Hepatocyte (in vitro differentiated cells): ENCODE results near the gene CEBPG. TPM values are rescaled to one million over a fixed set of nuclear protein-coding genes. Genes with fewer than 3 reads are reported as not detected.

Source experiments
- DNase-seq: peaks from one replicate; pipeline ENCODE4 v3.0.0-alpha.2; 2016; ENCODE audit warnings: low spot score
- H2AFZ ChIP-seq: fragments of 200-600 bp; sonication (generic); 2 replicates; pipeline ENCODE4 v1.6.0; 2016; ENCODE audit warnings: antibody characterized with exemption, mild to moderate bottlenecking
- H3K27ac ChIP-seq: fragments of 200-600 bp; sonication (generic); 2 replicates; pipeline ENCODE4 v1.5.1; 2016; ENCODE audit warnings: mild to moderate bottlenecking
- H3K27me3 ChIP-seq: fragments of 200-600 bp; sonication (generic); 2 replicates; pipeline ENCODE4 v1.6.1; 2016
- H3K36me3 ChIP-seq: fragments of 200-600 bp; sonication (generic); replicated peaks from 2 replicates; pipeline ENCODE4 v1.5.1; 2016; ENCODE audit warnings: low read depth; ENCODE audit not compliant: insufficient read depth
- H3K4me1 ChIP-seq: fragments of 200-600 bp; sonication (generic); 2 replicates; pipeline ENCODE4 v1.5.1; 2016; ENCODE audit warnings: mild to moderate bottlenecking, moderate library complexity; ENCODE audit not compliant: insufficient read depth
- H3K4me2 ChIP-seq: fragments of 200-600 bp; sonication (generic); 2 replicates; pipeline ENCODE4 v1.6.0; 2016
- H3K4me3 ChIP-seq: fragments of 200-600 bp; sonication (generic); 2 replicates; pipeline ENCODE4 v1.5.1; 2016; ENCODE audit warnings: mild to moderate bottlenecking
- H3K79me2 ChIP-seq: fragments of 200-600 bp; sonication (generic); 2 replicates; pipeline ENCODE4 v1.6.0; 2017; ENCODE audit warnings: mild to moderate bottlenecking
- H3K9me2 ChIP-seq: fragments of 200-600 bp; sonication (generic); replicated peaks from 2 replicates; pipeline ENCODE4 v1.6.0; 2017; ENCODE audit warnings: mild to moderate bottlenecking; ENCODE audit not compliant: insufficient read depth
- H3K9me3 ChIP-seq: fragments of 200-600 bp; sonication (generic); 2 replicates; pipeline ENCODE4 v1.5.1; 2016; ENCODE audit warnings: low read depth, mild to moderate bottlenecking
- H4K20me1 ChIP-seq: fragments of 200-600 bp; sonication (generic); 2 replicates; pipeline ENCODE4 v1.6.0; 2016; ENCODE audit warnings: mild to moderate bottlenecking; ENCODE audit not compliant: insufficient read depth, poor library complexity, severe bottlenecking
- CTCF ChIP-seq: fragments of 200-600 bp; sonication (generic); IDR thresholded peaks from 2 replicates; pipeline ENCODE4 v1.5.1; 2016; ENCODE audit warnings: antibody characterized with exemption, mild to moderate bottlenecking; ENCODE audit not compliant: poor library complexity
- EZH2 ChIP-seq: fragments of 200-600 bp; sonication (generic); IDR thresholded peaks from 2 replicates; pipeline ENCODE4 v1.6.1; 2016; ENCODE audit warnings: antibody characterized with exemption, mild to moderate bottlenecking, borderline replicate concordance
- EZH2phosphoT487 ChIP-seq: fragments of 200-600 bp; sonication (generic); IDR thresholded peaks from one replicate; pipeline ENCODE4 v1.6.1; 2018; ENCODE audit warnings: antibody characterized with exemption, mild to moderate bottlenecking, low read depth, moderate library complexity; ENCODE audit not compliant: unreplicated experiment, severe bottlenecking
- WGBS: methylation state at CpG from one replicate; pipeline ENCODE4 v1.1.6; 2016; ENCODE audit warnings: low lambda C conversion rate; ENCODE audit errors: missing lambda C conversion rate; 5-methylcytosine and 5-hydroxymethylcytosine counted together
- polyA plus RNA-seq: library from polyadenylated mRNA; unstranded; fragments of >200 nt; fragmentation: Nextera tagmentation; extraction: Ambion mirVana; gene quantifications from 2 replicates; pipeline ENCODE4 v1.2.1, GENCODE V29; 2016
- total RNA-seq: library from RNA; depleted of rRNA; stranded (reverse); fragments of >200 nt; gene quantifications from 2 replicates; pipeline ENCODE4 v1.2.3, GENCODE V29; 2014

The CEBPG gene
- total and polyA plus RNA-seq, 2 experiments from 2014 or later: 33.1 to 69.5 TPM

GRCh38 chr19:33343859-33344572, 29.5 kb upstream of the CEBPG start:
- Histone ChIP-seq H3K9me3 (no peaks in the 10 kb centered on the region), H4K20me1 (no peaks in the 10 kb centered on the region), H3K4me1 (no peaks in the 10 kb centered on the region), H3K27ac (no peak overlapping the region), H3K27me3 (peaks cover 4% of the 10 kb centered on the region), H3K36me3 (no peaks in the 10 kb centered on the region), H3K4me2 (no peak overlapping the region), H3K4me3 (no peak overlapping the region), H2AFZ (no peak overlapping the region), H3K9me2 (no peaks in the 10 kb centered on the region), H3K79me2 (no peaks in the 10 kb centered on the region)
- no peak for TF ChIP-seq EZH2
- TF ChIP-seq EZH2phosphoT487: no peak
- no peak for TF ChIP-seq CTCF
- 40% methylated on average over 12 of the region's 12 CpGs for WGBS
- no peak for DNase-seq

- WGBS: 65% methylated on average over 4 of the region's 4 CpGs
- TF ChIP-seq CTCF (no peak), EZH2 (no peak), EZH2phosphoT487 (no peak)
These were observed 29.0 kb upstream of the CEBPG start for GRCh38 chr19:33344573-33344925.

GRCh38 chr19:33345163-33345562, 28.3 kb upstream of the CEBPG start:
- Histone ChIP-seq H2AFZ (no peak overlapping the region), H3K36me3 (no peaks in the 10 kb centered on the region), H3K27me3 (peaks cover 4% of the 10 kb centered on the region), H3K9me3 (no peaks in the 10 kb centered on the region), H3K4me1 (no peaks in the 10 kb centered on the region), H3K79me2 (no peaks in the 10 kb centered on the region), H3K4me3 (no peak overlapping the region), H3K4me2 (no peak overlapping the region), H3K27ac (no peak overlapping the region), H4K20me1 (no peaks in the 10 kb centered on the region), H3K9me2 (no peaks in the 10 kb centered on the region)
- WGBS: 92% methylated on average over 6 of the region's 6 CpGs
- no peak for TF ChIP-seq CTCF
- TF ChIP-seq EZH2: no peak
- TF ChIP-seq EZH2phosphoT487: no peak
- no peak for DNase-seq

More at GRCh38 chr19:33344573-33344925, 29.0 kb upstream of the CEBPG start:
- H3K4me3 ChIP-seq: no peak overlapping the region
- H3K27me3 ChIP-seq: peaks cover 4% of the 10 kb centered on the region
- no peaks in the 10 kb centered on the region for H3K9me3 ChIP-seq
- no peaks in the 10 kb centered on the region for H3K4me1 ChIP-seq
- H4K20me1 ChIP-seq: no peaks in the 10 kb centered on the region
- no peak for DNase-seq
- no peak overlapping the region for H2AFZ ChIP-seq
- no peaks in the 10 kb centered on the region for H3K36me3 ChIP-seq
- H3K27ac ChIP-seq: no peak overlapping the region
- no peak overlapping the region for H3K4me2 ChIP-seq
- no peaks in the 10 kb centered on the region for H3K79me2 ChIP-seq
- H3K9me2 ChIP-seq: no peaks in the 10 kb centered on the region
